Stimulated activated naive CD4-positive, alpha-beta T cell (primary cell): ENCODE results near the gene PPP4C.
"Not testable (repeated sequence)": the region's sequence is repeated elsewhere in the genome, so short reads cannot be mapped to it uniquely, and the experiment has no call there.

ENCODE experiments used
- DNase-seq, 6 experiments: peaks; one replicate each; lab custom pipeline; 2025; lab: John Stamatoyannopoulos, UW

Gene PPP4C

GRCh38 chr16:30075503-30076275 is at the start of gene PPP4C:
Gene PPP4C, plus strand, starts transcription at chr16:30075994. Its CDS starts 384 bp downstream, at chr16:30076378.
- DNase-seq = peak; percentile 82 to 91 (median 86)

GRCh38 chr16:30026449-30026848 is 49.3 kb upstream of the PPP4C start:
- no peak for DNase-seq

- DNase-seq = no peak
These were observed 48.0 kb upstream of the PPP4C start for GRCh38 chr16:30027588-30028437.

- DNase-seq = peak in 1 of 6 experiments; percentile 4
These were observed 47.2 kb upstream of the PPP4C start for GRCh38 chr16:30028438-30029076.

- DNase-seq = no peak
These were observed 45.6 kb upstream of the PPP4C start for GRCh38 chr16:30030011-30030685.

DNA sequence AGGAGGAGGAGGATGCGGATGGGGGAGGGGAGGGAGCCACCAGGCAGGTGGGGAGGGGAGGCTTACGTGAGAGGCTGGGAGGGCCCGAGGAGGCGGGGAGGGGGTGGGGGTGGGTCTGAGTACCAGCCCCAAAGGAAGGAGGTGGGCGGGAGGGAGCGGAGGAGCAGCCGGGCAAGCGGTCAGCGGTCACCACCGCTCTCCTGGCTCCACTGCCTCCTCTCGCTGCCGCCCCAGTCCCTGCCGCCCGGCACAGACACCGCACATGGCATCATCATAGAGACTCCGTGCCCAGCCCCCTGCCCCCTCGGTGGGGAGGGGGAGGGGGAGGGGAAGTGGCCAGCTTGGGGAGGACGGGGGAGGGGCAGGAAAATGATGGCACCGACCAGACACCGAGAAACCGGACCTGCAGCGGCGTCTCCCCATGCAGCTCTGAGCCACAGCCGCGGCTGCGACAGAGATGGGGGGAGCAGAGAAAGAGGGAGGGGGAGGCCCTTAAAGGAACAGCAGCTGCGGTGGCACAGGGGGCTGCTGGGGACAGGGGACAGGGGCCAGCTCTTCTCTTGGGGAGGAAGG is 44.9 kb upstream of the PPP4C start, which contains the start of gene TLCD3B:
Gene TLCD3B (minus strand): TSS at position 431 of the 573 bp plus-strand sequence. CDS start 744 bp downstream, outside the sequence.
- DNase-seq = no peak

DNA sequence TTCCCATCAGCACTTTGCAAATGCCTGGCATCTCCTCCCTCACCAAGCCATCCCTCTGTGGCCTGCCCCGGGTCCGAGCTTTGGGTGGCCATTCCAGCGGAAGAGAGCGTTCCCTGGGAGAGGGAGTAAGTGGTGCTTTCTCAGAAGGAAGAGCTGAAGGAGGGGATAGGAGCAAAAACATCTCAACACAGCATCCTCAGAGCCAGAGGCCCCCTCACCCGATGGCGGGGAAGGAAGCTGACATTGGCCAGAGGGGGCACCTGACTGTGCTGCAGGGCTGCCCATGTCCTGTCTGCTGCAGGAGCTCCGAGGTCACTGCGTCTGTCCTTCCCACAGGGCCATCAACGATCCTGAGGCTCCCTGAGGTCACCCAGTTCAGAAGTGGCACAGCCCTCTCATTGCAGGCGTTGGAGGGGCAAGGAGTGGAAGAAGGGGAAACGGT is 44.3 kb upstream of the PPP4C start:
- no peak for DNase-seq

DNA sequence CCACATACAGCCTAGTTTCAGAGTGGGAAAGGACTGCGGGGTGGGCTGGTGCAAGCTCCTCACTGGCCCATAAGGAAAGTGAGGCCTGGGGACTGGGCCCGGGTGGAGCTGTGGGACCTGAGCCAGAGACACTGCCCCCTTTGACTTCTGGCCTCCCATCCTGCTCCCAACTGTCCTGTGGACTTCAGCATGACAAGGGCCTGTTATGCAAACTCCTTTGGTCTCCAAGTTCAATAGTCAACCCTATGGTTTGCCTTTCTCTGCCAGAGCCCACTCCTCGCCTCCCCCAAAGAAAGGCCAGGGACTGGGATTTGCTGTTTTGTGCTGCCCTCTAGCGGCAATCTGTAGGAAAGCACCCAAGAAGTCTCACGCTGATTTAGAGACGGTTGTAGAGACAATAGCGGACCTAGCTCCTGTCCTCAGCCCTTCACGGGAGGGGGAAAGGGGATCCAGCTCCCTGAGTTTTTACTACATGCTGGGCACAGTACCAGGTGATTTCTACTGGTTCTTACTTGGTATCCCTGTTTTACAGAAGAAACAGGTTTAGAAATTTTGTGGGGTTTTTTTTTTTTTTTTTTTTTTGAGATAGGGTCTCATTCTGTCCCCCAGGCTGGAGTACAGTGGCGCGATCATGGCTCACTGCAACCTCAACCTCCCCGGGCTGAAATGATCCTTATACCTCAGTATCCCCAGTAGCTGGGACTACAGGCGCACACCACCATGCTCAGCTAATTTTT is 43.5 kb upstream of the PPP4C start:
- peak; percentile 28 to 67 (median 46) for DNase-seq

- DNase-seq = no peak
These were observed 42.5 kb upstream of the PPP4C start for GRCh38 chr16:30033270-30033669.

DNA sequence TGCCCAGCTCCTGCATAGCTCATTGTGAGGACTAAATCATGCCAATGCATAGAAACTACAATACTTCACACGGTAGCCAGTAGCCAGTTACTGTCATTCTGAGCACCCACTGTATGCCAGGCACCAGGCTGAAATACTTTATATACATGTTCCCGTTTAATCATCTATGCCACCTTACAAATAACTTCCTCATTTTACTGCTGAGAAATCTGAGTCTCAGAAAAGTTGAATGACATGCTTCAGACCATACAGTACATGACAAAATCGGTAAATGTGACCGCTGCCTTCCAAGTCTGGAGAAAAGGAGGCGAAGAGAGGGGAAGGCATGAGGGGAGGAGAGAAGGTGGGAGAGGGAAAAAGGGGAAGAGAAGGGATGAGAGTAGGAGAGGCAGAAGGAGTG is 35.6 kb upstream of the PPP4C start:
- DNase-seq = no peak

DNA sequence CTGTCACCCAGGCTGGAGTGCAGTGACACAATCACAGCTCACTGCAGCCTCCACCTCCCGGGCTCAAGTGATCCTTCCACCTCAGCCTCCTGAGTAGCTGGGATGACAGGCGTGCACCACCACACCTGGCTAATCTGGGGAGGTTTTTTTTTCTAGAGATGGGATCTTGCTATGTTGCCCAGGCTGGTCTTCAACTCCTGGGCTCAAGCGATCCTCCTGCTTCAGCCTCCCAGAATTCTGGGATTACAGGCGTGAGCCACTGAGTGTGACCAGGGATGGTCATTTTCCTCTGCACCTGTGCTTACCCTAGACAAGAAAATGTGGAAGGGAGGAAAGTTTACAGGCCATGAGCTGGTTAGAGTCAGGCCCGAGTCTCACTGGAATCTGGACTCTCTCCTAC is 35.1 kb upstream of the PPP4C start:
- DNase-seq = not testable (repeated sequence)

GRCh38 chr16:30041841-30042240 is 34.0 kb upstream of the PPP4C start:
- peak in 4 of 6 experiments; percentile 5 to 31 (median 20) for DNase-seq

DNA sequence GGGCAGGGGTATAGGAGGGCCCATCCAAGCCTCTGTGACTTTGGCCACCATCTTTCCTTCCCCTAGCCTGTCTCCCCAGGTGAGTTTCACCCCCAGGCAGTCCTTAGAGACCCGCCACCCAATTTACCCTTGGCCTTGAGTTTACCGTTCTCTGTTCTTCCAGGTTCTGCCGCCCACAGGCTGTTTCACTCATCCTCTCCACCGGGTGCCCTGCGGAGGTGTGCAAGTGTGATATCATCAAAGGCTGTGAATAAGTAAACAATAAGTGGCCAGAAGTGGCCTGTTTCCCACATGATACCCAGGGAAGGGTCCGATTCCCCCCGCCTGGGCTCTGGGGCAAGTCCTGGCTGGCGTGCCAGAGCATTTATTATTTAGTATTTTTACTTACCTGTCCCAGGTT is 29.6 kb upstream of the PPP4C start:
- no peak for DNase-seq

- DNase-seq = no peak
These were observed 29.2 kb upstream of the PPP4C start for GRCh38 chr16:30046588-30046987.

DNA sequence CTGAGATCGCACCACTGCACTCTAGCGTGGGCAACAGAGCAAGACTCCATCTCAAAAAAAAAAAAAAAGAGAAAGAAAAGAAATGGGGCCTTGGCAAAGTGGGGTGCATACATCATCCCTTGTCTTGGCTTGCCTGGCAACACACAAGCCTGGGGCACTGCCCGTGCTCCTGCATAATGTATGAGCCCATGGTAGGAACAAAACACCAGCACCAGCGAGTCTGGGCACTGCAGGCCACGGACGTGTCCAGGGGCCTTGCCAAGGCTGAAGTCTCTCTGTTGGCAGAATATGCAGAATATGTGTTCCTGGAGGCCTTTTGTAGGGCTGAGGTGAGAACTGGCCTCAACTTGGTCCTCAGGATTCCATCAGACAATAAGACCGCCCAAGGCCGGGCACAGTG is 25.9 kb upstream of the PPP4C start:
- DNase-seq = no peak

- DNase-seq = no peak
These were observed 24.3 kb upstream of the PPP4C start for GRCh38 chr16:30051518-30051917.

- DNase-seq = peak; percentile 57 to 84 (median 80)
These were observed 23.0 kb upstream of the PPP4C start for GRCh38 chr16:30052671-30053372.

- DNase-seq = no peak
These were observed 22.3 kb upstream of the PPP4C start for GRCh38 chr16:30053376-30054015.

- DNase-seq = no peak
These were observed 21.3 kb upstream of the PPP4C start for GRCh38 chr16:30054451-30054850.
